ENCODE results near the gene BFSP1. TPM values are rescaled to one million over a fixed set of nuclear protein-coding genes. Genes with fewer than 3 reads are reported as not detected.

Gene BFSP1
- total RNA-seq (1.3 TPM), polyA plus RNA-seq (ENCODE audit: insufficient read depth, low read depth, low replicate concordance) (2.1 TPM)
- long read RNA-seq, donor 1, partial matches to known transcripts: 0 of 1 reads
- long read RNA-seq, donor 1, other reads (novel, unspliced or antisense): 0 of 1 reads
- long read RNA-seq, donor 2, partial matches to known transcripts: 263 of 735 reads
- long read RNA-seq, donor 2, other reads (novel, unspliced or antisense): 471 of 735 reads
- long read RNA-seq, donor 3, partial matches to known transcripts: 140 of 860 reads
- long read RNA-seq, donor 3, other reads (novel, unspliced or antisense): 720 of 860 reads
- long read RNA-seq, donor 4, partial matches to known transcripts: 181 of 540 reads
- long read RNA-seq, donor 4, other reads (novel, unspliced or antisense): 358 of 540 reads
- long read RNA-seq, donor 5: 0 reads
- long read RNA-seq, donor 6, partial matches to known transcripts: 531 of 950 reads
- long read RNA-seq, donor 6, other reads (novel, unspliced or antisense): 419 of 950 reads
- long read RNA-seq, donor 7, partial matches to known transcripts: 0 of 4 reads
- long read RNA-seq, donor 7, other reads (novel, unspliced or antisense): 3 of 4 reads
- long read RNA-seq, donor 8, partial matches to known transcripts: 561 of 598 reads
- long read RNA-seq, donor 8, other reads (novel, unspliced or antisense): 36 of 598 reads
- long read RNA-seq, donor 9: 0 reads
- long read RNA-seq, donor 10, partial matches to known transcripts: 0 of 1 reads
- long read RNA-seq, donor 10, other reads (novel, unspliced or antisense): 0 of 1 reads

DNA sequence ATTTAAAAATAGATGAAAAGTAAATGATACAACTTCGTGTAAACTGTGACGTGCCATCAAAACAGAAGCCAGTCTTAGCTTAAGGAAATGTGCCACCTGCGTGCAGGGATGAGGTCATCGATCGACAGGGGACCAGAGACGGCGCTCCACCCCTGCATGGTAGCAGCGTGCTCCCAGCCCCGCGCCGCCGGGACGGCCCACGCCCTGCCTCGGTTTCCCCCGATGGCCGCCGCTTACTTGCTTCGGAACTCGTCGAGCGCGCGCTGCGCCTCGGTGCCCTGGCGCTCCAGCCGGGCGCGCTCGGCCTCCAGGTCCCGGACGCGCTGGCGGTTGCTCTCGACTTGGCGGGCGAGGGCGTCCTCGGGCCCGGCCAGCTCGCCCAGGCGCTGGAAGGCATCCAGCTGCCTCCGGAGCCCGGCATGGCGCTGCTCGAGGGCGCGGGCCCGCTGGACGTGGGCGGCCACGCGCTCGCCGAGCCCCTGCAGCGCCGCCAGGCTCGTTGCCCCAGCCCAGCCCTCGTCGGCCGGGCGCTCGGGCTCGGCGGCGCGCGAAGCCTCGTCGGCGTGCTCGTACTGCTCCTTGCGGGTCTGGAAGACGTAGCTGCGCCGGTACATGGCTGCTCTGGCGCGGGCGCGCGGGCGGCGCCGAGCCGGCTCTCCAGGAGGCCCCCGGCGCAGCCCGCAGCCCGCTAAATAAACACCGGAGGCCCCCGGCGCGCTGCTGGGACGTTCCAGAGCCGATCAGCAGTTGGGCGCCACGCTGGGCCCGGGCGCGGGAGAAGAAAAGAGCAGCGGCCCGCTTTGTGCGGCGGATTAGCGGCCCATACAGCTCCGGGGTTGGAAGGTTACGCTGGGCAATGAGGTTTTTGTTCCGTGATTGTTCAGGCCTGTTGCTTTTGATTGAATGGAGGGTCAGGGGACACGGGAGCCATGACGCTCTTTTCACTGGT is at the start of gene BFSP1:
Gene BFSP1 (minus strand): TSS at position 664 of the 949 bp plus-strand sequence. CDS start 50 bp downstream, at position 614.
- TF ChIP-seq, protein P1, sequence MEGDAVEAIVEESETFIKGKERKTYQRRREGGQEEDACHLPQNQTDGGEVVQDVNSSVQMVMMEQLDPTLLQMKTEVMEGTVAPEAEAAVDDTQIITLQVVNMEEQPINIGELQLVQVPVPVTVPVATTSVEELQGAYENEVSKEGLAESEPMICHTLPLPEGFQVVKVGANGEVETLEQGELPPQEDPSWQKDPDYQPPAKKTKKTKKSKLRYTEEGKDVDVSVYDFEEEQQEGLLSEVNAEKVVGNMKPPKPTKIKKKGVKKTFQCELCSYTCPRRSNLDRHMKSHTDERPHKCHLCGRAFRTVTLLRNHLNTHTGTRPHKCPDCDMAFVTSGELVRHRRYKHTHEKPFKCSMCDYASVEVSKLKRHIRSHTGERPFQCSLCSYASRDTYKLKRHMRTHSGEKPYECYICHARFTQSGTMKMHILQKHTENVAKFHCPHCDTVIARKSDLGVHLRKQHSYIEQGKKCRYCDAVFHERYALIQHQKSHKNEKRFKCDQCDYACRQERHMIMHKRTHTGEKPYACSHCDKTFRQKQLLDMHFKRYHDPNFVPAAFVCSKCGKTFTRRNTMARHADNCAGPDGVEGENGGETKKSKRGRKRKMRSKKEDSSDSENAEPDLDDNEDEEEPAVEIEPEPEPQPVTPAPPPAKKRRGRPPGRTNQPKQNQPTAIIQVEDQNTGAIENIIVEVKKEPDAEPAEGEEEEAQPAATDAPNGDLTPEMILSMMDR (IDR thresholded peaks at IDR 0.05; ENCODE audit: borderline replicate concordance, extremely low read depth, insufficient read depth): no peak
- no peaks in the 10 kb centered on the region for H3K36me3 ChIP-seq (ENCODE audit: control insufficient read depth in 2 of 3, insufficient read depth in 3 of 3, low read length in 3 of 3)
- H3K27ac ChIP-seq (ENCODE audit: low read depth in 2 of 2, low read length in 2 of 2): peak within 1 kb of the TSS in 1 of 2 donors; percentile 14
- peak within 1 kb of the TSS; percentile 52 to 64 (median 52) for H3K4me3 ChIP-seq (ENCODE audit: low read length in 3 of 3)
- peak within 1 kb of the TSS; percentile 29 to 60 (median 43) for H3K9ac ChIP-seq (ENCODE audit: low read length in 3 of 3)
- no peak for FAIRE-seq
- no peaks in the 10 kb centered on the region for H3K27me3 ChIP-seq (ENCODE audit: control insufficient read depth, insufficient read depth, low read length)
- peaks cover 0 to 2% (median 0%) of the 10 kb centered on the region in 3 donors for H3K4me1 ChIP-seq (ENCODE audit: control insufficient read depth in 2 of 3, insufficient read depth in 2 of 3, low read depth in 1 of 3, low read length in 3 of 3)
- intact Hi-C loops (cut with DNase I): no loop called here
- peak; percentile 68 to 82 (median 80) for DNase-seq
- no peaks in the 10 kb centered on the region for H3K9me3 ChIP-seq (ENCODE audit: control insufficient read depth in 2 of 3, insufficient read depth in 1 of 3, low read length in 3 of 3)

DNA sequence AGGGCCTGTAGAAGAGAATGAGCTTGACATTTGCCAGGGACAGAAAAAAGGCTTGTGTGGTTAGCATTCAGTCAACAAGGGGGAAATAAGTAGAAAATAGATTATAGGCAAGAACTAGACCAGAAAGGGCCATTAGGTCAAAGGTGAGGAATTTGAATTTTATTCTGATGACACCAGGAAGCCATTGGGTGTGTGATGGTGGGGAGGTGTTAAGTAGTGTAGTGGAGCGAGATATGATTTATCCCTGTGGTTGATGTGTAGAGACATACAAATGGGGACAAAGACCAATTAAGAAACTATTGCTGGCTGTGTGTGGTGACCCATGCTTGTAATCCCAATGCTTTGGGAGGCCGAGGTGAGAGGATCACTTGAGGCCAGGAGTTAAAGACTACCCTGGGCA is 49.7 kb upstream of the BFSP1 start:
- Histone ChIP-seq H3K4me3 (ENCODE audit: low read length in 3 of 3) (no peak overlapping the region), H3K9ac (ENCODE audit: low read length in 3 of 3) (no peak overlapping the region), H3K27ac (ENCODE audit: low read depth in 2 of 2, low read length in 2 of 2) (no peak overlapping the region), H3K27me3 (ENCODE audit: control insufficient read depth, insufficient read depth, low read length) (no peaks in the 10 kb centered on the region), H3K9me3 (ENCODE audit: control insufficient read depth in 2 of 3, insufficient read depth in 1 of 3, low read length in 3 of 3) (no peaks in the 10 kb centered on the region), H3K36me3 (ENCODE audit: control insufficient read depth in 2 of 3, insufficient read depth in 3 of 3, low read length in 3 of 3) (no peaks in the 10 kb centered on the region), H3K4me1 (ENCODE audit: control insufficient read depth in 2 of 3, insufficient read depth in 2 of 3, low read depth in 1 of 3, low read length in 3 of 3) (peaks cover 0 to 3% (median 0%) of the 10 kb centered on the region in 3 donors)
- TF ChIP-seq, protein P1 (IDR thresholded peaks at IDR 0.05; ENCODE audit: borderline replicate concordance, extremely low read depth, insufficient read depth): no peak
- FAIRE-seq (no peak), DNase-seq (no peak)
- intact Hi-C loops (cut with DNase I): no loop called here

DNA sequence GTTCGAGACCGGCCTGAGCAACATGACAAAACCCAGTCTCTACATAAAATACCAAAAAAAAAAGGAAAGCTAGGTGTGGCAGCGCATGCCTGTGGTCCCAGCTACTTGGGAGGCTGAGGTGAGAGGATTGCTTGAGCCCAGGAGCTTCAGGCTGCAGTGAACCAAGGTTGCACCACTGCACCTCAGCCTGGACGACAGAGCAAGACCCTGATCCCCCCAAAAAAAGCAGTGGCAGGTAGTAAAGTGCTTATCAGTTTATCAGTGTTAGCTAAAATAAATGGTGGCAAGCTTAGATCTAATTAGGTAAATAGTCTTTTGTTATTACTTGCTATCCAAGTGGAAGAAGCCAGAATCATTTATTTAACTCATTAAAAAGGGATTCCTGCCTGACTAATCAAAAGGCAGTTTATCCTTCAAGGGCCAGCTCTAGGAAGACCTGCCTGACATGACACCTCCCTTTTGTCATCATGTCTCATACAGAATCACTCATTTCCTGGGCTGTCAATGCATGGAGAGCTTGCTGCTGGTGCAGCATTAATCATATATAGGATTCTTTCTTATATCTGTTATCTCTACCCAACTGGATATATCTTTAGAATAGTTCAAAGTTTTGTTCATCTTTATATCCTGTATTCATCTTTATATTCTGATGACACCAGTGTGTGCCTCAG is 48.3 kb upstream of the BFSP1 start:
- FAIRE-seq: no peak
- H3K27ac ChIP-seq (ENCODE audit: low read depth in 2 of 2, low read length in 2 of 2): no peak overlapping the region
- TF ChIP-seq, protein P1 (IDR thresholded peaks at IDR 0.05; ENCODE audit: borderline replicate concordance, extremely low read depth, insufficient read depth): no peak

More for the DNA sequence above, 48.3 kb upstream of the BFSP1 start:
- Histone ChIP-seq H3K4me3 (ENCODE audit: low read length in 3 of 3) (no peak overlapping the region), H3K9ac (ENCODE audit: low read length in 3 of 3) (no peak overlapping the region), H3K4me1 (ENCODE audit: control insufficient read depth in 2 of 3, insufficient read depth in 2 of 3, low read depth in 1 of 3, low read length in 3 of 3) (no peaks in the 10 kb centered on the region), H3K27me3 (ENCODE audit: control insufficient read depth, insufficient read depth, low read length) (no peaks in the 10 kb centered on the region), H3K36me3 (ENCODE audit: control insufficient read depth in 2 of 3, insufficient read depth in 3 of 3, low read length in 3 of 3) (no peaks in the 10 kb centered on the region), H3K9me3 (ENCODE audit: control insufficient read depth in 2 of 3, insufficient read depth in 1 of 3, low read length in 3 of 3) (no peaks in the 10 kb centered on the region)
- DNase-seq: no peak
- intact Hi-C loops (cut with DNase I): no loop called here

Data from kidney (tissue), 22 donors.